ENCODE data around the gene LRMDA.

DNA sequence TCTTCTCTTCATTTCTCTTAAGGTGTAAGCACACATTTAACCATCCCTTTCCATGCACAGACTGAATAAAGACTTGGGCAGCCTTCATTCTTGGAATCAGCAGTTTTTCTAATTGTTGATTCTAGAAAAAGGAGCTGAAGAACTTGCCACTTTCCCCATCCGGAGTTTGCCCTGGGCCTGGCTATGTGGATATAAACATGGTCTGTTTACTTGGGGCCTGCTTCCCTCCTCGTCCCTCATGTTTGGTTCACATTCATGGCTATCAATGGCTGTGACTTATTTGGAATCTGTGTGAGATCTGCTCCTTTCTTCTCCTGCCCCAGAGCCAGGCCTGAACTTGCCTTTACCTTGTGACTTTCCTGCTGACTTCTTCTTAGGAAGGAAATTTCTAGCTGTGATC, 199.3 kb downstream of the LRMDA start:
- TF ChIP-seq, protein P1, sequence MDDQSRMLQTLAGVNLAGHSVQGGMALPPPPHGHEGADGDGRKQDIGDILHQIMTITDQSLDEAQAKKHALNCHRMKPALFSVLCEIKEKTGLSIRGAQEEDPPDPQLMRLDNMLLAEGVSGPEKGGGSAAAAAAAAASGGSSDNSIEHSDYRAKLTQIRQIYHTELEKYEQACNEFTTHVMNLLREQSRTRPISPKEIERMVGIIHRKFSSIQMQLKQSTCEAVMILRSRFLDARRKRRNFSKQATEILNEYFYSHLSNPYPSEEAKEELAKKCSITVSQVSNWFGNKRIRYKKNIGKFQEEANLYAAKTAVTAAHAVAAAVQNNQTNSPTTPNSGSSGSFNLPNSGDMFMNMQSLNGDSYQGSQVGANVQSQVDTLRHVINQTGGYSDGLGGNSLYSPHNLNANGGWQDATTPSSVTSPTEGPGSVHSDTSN (CRISPR knock-in tag; IDR thresholded peaks at IDR 0.05): no peak
- TF ChIP-seq, protein P2, sequence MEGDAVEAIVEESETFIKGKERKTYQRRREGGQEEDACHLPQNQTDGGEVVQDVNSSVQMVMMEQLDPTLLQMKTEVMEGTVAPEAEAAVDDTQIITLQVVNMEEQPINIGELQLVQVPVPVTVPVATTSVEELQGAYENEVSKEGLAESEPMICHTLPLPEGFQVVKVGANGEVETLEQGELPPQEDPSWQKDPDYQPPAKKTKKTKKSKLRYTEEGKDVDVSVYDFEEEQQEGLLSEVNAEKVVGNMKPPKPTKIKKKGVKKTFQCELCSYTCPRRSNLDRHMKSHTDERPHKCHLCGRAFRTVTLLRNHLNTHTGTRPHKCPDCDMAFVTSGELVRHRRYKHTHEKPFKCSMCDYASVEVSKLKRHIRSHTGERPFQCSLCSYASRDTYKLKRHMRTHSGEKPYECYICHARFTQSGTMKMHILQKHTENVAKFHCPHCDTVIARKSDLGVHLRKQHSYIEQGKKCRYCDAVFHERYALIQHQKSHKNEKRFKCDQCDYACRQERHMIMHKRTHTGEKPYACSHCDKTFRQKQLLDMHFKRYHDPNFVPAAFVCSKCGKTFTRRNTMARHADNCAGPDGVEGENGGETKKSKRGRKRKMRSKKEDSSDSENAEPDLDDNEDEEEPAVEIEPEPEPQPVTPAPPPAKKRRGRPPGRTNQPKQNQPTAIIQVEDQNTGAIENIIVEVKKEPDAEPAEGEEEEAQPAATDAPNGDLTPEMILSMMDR (tag by site-specific recombination; IDR thresholded peaks at IDR 0.05): no peak
- TF ChIP-seq ZNF133 (tag by site-specific recombination; IDR thresholded peaks at IDR 0.05): no peak
- TF ChIP-seq ZNF677 (tag by site-specific recombination; IDR thresholded peaks at IDR 0.05): no peak
- TF ChIP-seq, protein P3, sequence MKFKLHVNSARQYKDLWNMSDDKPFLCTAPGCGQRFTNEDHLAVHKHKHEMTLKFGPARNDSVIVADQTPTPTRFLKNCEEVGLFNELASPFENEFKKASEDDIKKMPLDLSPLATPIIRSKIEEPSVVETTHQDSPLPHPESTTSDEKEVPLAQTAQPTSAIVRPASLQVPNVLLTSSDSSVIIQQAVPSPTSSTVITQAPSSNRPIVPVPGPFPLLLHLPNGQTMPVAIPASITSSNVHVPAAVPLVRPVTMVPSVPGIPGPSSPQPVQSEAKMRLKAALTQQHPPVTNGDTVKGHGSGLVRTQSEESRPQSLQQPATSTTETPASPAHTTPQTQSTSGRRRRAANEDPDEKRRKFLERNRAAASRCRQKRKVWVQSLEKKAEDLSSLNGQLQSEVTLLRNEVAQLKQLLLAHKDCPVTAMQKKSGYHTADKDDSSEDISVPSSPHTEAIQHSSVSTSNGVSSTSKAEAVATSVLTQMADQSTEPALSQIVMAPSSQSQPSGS (tag by site-specific recombination; IDR thresholded peaks at IDR 0.05; ENCODE audit: low read depth): no peak
- TF ChIP-seq WT1 (tag by site-specific recombination; IDR thresholded peaks at IDR 0.05): no peak
- no peak for TF ChIP-seq TCF7L2 (IDR thresholded peaks at IDR 0.05; ENCODE audit: borderline replicate concordance, low read depth, low read length)
- TF ChIP-seq ZNF18 (tag by site-specific recombination; IDR thresholded peaks at IDR 0.05): no peak
- TF ChIP-seq ZFP41 (tag by site-specific recombination; IDR thresholded peaks at IDR 0.05; ENCODE audit: borderline replicate concordance): no peak
- TF ChIP-seq ZNF324 (tag by site-specific recombination; IDR thresholded peaks at IDR 0.05): no peak
- no peak for TF ChIP-seq TSHZ1 (tag by site-specific recombination; IDR thresholded peaks at IDR 0.05; ENCODE audit: borderline replicate concordance)
- TF ChIP-seq ZNF266 (tag by site-specific recombination; IDR thresholded peaks at IDR 0.05; ENCODE audit: low read depth): no peak
